Measurements from ENCODE around the gene ANTXR2. TPM values are rescaled to one million over a fixed set of nuclear protein-coding genes. Genes with fewer than 3 reads are reported as not detected.
"Not testable (repeated sequence)": the region's sequence is repeated elsewhere in the genome, so short reads cannot be mapped to it uniquely, and the experiment has no call there.

Gene ANTXR2
- total RNA-seq, 2 experiments from 2014 or later = 52.0 to 55.0 TPM

- Mint-ChIP-seq H3K9me3 (ENCODE audit: low read depth) (no peaks in the 10 kb centered on the region), H3K4me1 (no peaks in the 10 kb centered on the region), H3K27me3 (peaks cover 13% of the 10 kb centered on the region), H3K27ac (no peak overlapping the region), H3K4me3 (no peak overlapping the region), H3K36me3 (peaks cover under 1% of the 10 kb centered on the region)
- CTCF ChIA-PET = no interaction called here
- no peak for DNase-seq
- ATAC-seq = no peak
These were observed 175.0 kb downstream of the ANTXR2 start for GRCh38 chr4:79898055-79898454.

DNA sequence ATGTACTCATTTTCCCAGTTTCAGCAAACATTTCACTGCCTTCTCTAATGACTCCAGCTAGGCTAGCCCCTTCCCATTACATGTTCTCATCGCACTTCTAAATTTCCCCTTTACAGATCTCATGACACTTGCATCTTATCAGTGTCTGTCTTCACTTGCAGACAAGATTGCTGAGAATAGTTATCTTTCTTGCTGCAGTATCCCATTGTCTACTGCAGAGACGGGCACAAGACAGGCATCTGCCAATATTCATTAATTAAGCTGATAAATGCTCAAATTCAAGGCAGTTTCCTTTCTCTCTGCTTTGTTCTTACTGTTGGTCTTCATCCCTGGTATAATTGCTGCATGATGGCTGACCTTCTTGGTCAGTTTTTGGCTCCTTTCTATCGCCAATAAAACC lies 175.9 kb downstream of the ANTXR2 start:
- DNase-seq = no peak
- Mint-ChIP-seq H3K4me1 (no peaks in the 10 kb centered on the region), H3K9me3 (ENCODE audit: low read depth) (no peaks in the 10 kb centered on the region), H3K27me3 (peaks cover 13% of the 10 kb centered on the region), H3K4me3 (no peak overlapping the region), H3K27ac (no peak overlapping the region), H3K36me3 (no peaks in the 10 kb centered on the region)
- ATAC-seq = no peak
- CTCF ChIA-PET = no interaction called here

GRCh38 chr4:79893456-79893855 lies 179.6 kb downstream of the ANTXR2 start:
- Mint-ChIP-seq H3K4me1 (no peaks in the 10 kb centered on the region), H3K36me3 (no peaks in the 10 kb centered on the region), H3K27ac (no peak overlapping the region), H3K27me3 (peaks cover 13% of the 10 kb centered on the region), H3K4me3 (no peak overlapping the region), H3K9me3 (ENCODE audit: low read depth) (no peaks in the 10 kb centered on the region)
- no peak for ATAC-seq
- CTCF ChIA-PET = no interaction called here
- no peak for DNase-seq

DNA sequence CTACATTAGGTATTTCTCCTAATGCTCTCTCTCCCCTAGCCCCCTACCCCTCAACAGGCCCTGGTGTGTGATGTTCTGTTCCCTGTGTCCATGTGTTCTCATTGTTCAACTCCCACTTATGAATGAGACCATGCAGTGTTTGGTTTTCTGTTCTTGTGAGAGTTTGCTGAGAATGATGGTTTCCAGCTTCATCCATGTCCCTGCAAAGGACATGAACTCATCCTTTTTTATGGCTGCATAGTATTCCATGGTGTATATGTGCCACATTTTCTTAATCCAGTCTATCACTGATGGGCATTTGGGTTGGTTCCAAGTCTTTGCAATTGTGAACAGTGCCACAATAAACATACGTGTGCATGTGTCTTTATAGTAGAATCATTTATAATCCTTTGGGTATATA lies 184.0 kb downstream of the ANTXR2 start:
- DNase-seq; H3K4me1 Mint-ChIP-seq; H3K27ac Mint-ChIP-seq; H3K36me3 Mint-ChIP-seq; H3K27me3 Mint-ChIP-seq; H3K9me3 Mint-ChIP-seq (ENCODE audit: low read depth); CTCF ChIA-PET; ATAC-seq; H3K4me3 Mint-ChIP-seq: not testable (repeated sequence)

DNA sequence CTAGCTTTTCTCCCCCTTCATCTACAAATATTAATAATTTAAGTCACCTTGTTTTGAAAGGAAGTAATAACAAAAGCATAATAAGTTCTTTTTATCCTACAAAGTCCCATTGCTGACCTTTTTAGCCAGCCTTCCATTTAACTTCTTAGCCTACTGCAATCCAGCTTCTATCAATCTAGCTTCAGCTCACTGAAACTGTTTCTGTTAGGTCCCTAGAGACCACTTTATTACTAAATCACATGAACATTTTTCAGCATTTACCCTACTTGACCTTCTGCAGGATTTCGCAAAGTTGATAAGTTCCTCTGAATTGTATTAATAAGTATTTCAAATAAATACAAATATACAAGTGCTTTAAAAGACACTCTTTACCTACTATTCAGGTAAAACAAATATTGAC lies 186.5 kb downstream of the ANTXR2 start:
- Mint-ChIP-seq H3K27me3 (no peaks in the 10 kb centered on the region), H3K9me3 (ENCODE audit: low read depth) (no peaks in the 10 kb centered on the region), H3K4me1 (no peaks in the 10 kb centered on the region), H3K27ac (no peak overlapping the region), H3K4me3 (no peak overlapping the region), H3K36me3 (no peaks in the 10 kb centered on the region)
- no peak for DNase-seq
- CTCF ChIA-PET = interaction anchor here (0.6 kb wide), 1 partner anchor 23 kb away, joined by 3 read pairs; no protein-coding TSS in a partner anchor
- no peak for ATAC-seq

GRCh38 chr4:79886021-79886420 lies 187.0 kb downstream of the ANTXR2 start:
- no peaks in the 10 kb centered on the region for H3K27me3 Mint-ChIP-seq
- H3K27ac Mint-ChIP-seq = no peak overlapping the region
- H3K36me3 Mint-ChIP-seq = no peaks in the 10 kb centered on the region
- no peaks in the 10 kb centered on the region for H3K9me3 Mint-ChIP-seq (ENCODE audit: low read depth)
- DNase-seq (no peak), ATAC-seq (no peak)
- H3K4me3 Mint-ChIP-seq = no peak overlapping the region
- no peaks in the 10 kb centered on the region for H3K4me1 Mint-ChIP-seq
- CTCF ChIA-PET = no interaction called here

DNA sequence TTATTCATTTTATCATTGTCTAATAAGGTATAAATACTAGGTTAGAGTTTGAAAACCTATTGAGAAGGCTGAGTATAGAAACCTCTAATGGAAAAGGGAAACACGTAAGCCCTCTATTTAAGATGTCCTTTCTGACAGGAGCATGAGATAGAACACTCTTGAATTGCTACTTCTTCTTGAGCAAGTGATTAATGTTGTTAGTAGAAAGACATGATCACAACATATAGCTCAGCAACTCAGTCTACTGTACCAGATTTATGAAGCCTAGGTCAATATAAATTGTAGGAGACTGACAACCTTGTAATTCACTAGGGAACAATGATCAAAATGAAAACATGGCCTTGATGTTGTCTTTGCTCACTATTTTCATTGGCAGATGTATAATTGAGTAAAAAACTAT lies 189.7 kb downstream of the ANTXR2 start:
- Mint-ChIP-seq H3K4me3 (no peak overlapping the region), H3K4me1 (no peaks in the 10 kb centered on the region), H3K27ac (no peak overlapping the region), H3K9me3 (ENCODE audit: low read depth) (peaks cover 3% of the 10 kb centered on the region), H3K36me3 (no peaks in the 10 kb centered on the region), H3K27me3 (no peaks in the 10 kb centered on the region)
- DNase-seq (no peak), ATAC-seq (no peak)
- CTCF ChIA-PET = no interaction called here

GRCh38 chr4:79882806-79883205 lies 190.2 kb downstream of the ANTXR2 start:
- no peak overlapping the region for H3K27ac Mint-ChIP-seq
- H3K9me3 Mint-ChIP-seq (ENCODE audit: low read depth) = peaks cover 8% of the 10 kb centered on the region
- H3K4me1 Mint-ChIP-seq = no peaks in the 10 kb centered on the region
- no peak overlapping the region for H3K4me3 Mint-ChIP-seq
- no peaks in the 10 kb centered on the region for H3K27me3 Mint-ChIP-seq
- H3K36me3 Mint-ChIP-seq = no peaks in the 10 kb centered on the region
- no peak for ATAC-seq
- CTCF ChIA-PET = no interaction called here
- DNase-seq = no peak

- H3K4me1 Mint-ChIP-seq = no peaks in the 10 kb centered on the region
- no peak overlapping the region for H3K27ac Mint-ChIP-seq
- H3K27me3 Mint-ChIP-seq = no peaks in the 10 kb centered on the region
- no peaks in the 10 kb centered on the region for H3K36me3 Mint-ChIP-seq
- ATAC-seq (no peak), DNase-seq (no peak)
- CTCF ChIA-PET = no interaction called here
- H3K9me3 Mint-ChIP-seq (ENCODE audit: low read depth) = peaks cover 9% of the 10 kb centered on the region
- no peak overlapping the region for H3K4me3 Mint-ChIP-seq
These were observed 191.6 kb downstream of the ANTXR2 start for GRCh38 chr4:79881407-79881806.

- H3K27me3 Mint-ChIP-seq = no peaks in the 10 kb centered on the region
- DNase-seq = no peak
- peaks cover 9% of the 10 kb centered on the region for H3K9me3 Mint-ChIP-seq (ENCODE audit: low read depth)
- no peaks in the 10 kb centered on the region for H3K4me1 Mint-ChIP-seq
- no peak overlapping the region for H3K4me3 Mint-ChIP-seq
- H3K36me3 Mint-ChIP-seq = no peaks in the 10 kb centered on the region
- H3K27ac Mint-ChIP-seq = no peak overlapping the region
- ATAC-seq = no peak
- CTCF ChIA-PET = no interaction called here
These were observed 195.5 kb downstream of the ANTXR2 start for GRCh38 chr4:79877511-79877910.

DNA sequence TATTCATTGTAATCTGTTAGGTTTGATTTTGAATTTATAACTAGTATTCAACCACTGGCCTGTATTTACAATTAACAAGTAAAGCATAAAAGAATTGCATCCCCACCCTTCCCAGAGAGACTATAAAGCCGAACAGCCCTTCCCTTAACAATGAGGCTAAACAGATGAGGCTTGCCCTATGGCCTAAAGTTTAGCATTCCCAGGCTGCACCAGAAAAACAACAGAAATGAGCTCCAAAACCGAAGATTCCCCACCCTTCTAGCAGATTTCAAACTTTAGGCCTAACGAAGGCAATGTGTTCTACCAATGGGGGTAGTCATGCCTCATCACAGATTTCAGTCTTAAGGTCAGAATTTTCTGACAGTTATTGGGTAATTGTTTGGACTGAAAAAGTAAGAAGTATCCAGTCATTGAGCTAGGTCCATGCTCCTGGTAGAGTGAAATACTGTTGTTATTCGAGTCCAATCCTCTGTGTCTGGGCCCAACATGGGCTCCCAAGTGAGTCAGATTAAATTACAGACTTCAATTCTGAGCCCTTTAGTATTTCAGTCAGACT lies 197.6 kb downstream of the ANTXR2 start:
- Mint-ChIP-seq H3K27ac (no peak overlapping the region), H3K9me3 (ENCODE audit: low read depth) (peaks cover 9% of the 10 kb centered on the region), H3K27me3 (peaks cover 4% of the 10 kb centered on the region), H3K4me1 (no peaks in the 10 kb centered on the region), H3K36me3 (no peaks in the 10 kb centered on the region), H3K4me3 (no peak overlapping the region)
- no peak for DNase-seq
- ATAC-seq = no peak
- CTCF ChIA-PET = no interaction called here

DNA sequence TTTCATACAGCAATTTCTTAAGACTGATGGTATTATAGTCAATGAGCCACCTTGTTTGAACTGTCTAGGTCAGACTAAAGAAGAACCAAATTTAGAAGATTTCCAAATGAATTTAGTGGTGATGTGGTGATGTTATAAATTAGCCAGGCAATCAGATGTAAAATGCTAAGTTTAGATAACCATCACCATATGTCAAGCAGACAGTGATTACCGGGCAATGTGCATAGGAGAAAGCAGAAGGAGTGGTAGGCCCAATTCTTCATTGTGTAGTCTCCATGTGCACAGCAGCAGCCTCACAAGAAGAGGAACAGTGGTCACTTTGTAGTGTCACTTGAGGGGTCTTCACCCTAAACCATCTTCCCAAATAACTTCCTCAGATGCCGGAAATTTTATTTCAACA lies 198.8 kb downstream of the ANTXR2 start:
- Mint-ChIP-seq H3K9me3 (ENCODE audit: low read depth) (peaks cover 9% of the 10 kb centered on the region), H3K4me3 (no peak overlapping the region), H3K27ac (no peak overlapping the region), H3K36me3 (no peaks in the 10 kb centered on the region), H3K27me3 (peaks cover 6% of the 10 kb centered on the region), H3K4me1 (no peaks in the 10 kb centered on the region)
- DNase-seq (no peak), ATAC-seq (no peak)
- CTCF ChIA-PET = no interaction called here

- Mint-ChIP-seq H3K27ac (no peak overlapping the region), H3K36me3 (no peaks in the 10 kb centered on the region), H3K4me3 (no peak overlapping the region), H3K4me1 (no peaks in the 10 kb centered on the region), H3K27me3 (peaks cover 6% of the 10 kb centered on the region), H3K9me3 (ENCODE audit: low read depth) (peaks cover 1% of the 10 kb centered on the region)
- no peak for DNase-seq
- CTCF ChIA-PET = no interaction called here
- ATAC-seq = no peak
These were observed 200.3 kb downstream of the ANTXR2 start for GRCh38 chr4:79872738-79873137.

DNA sequence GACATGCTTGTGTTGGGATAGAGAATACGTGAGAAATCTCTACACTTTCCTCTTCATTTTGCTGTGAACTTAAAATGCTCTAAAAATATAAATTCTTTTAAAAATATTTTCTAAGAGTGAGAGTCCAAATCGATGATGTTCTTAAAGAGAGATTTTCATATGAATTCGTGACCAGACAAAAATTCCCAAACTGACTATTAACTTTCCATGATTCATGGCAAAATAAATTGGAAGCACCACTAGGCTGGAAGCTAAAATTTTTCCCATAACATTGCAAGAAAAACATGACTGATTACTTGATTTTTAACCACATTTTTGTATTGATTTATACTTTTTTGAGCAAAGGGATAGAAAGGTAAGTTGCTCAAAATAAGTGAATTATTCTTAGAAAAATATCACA lies 201.1 kb downstream of the ANTXR2 start:
- Mint-ChIP-seq H3K27ac (no peak overlapping the region), H3K9me3 (ENCODE audit: low read depth) (no peaks in the 10 kb centered on the region), H3K4me3 (no peak overlapping the region), H3K36me3 (no peaks in the 10 kb centered on the region), H3K4me1 (no peaks in the 10 kb centered on the region), H3K27me3 (peaks cover 6% of the 10 kb centered on the region)
- no peak for ATAC-seq
- no peak for DNase-seq
- CTCF ChIA-PET = no interaction called here

- no peak overlapping the region for H3K27ac Mint-ChIP-seq
- DNase-seq = no peak
- ATAC-seq = no peak
- peaks cover 6% of the 10 kb centered on the region for H3K27me3 Mint-ChIP-seq
- no peaks in the 10 kb centered on the region for H3K36me3 Mint-ChIP-seq
- no peaks in the 10 kb centered on the region for H3K4me1 Mint-ChIP-seq
- H3K4me3 Mint-ChIP-seq = no peak overlapping the region
- H3K9me3 Mint-ChIP-seq (ENCODE audit: low read depth) = no peaks in the 10 kb centered on the region
- CTCF ChIA-PET = no interaction called here
These were observed 203.3 kb downstream of the ANTXR2 start for GRCh38 chr4:79869597-79870237.

All from activated CD8-positive, alpha-beta memory T cell treated with anti-CD3 and anti-CD28 coated beads, Interleukin-2, amount 10 ng/mL, durations not matched to agents 7 days and 5 days (primary cell).